Activated T-cell treated with anti-CD3 and anti-CD28 coated beads, Interleukin-2, amount 50 U/mL, for 72 hours (primary cell): Measurements from ENCODE around the gene IHH. TPM values are rescaled to one million over a fixed set of nuclear protein-coding genes. Genes with fewer than 3 reads are reported as not detected.

ENCODE experiments used
- ATAC-seq, 2 donors: fragments of 150-1000 bp; cut with Tn5 transposase; replicated peaks in 1 of 2; 2 replicates each; pipeline ENCODE4 v1.10.0; 2021; ENCODE audit warnings: moderate library complexity in 2 of 2, mild to moderate bottlenecking in 1 of 2
- DNase-seq, 2 donors: peaks; one replicate each; pipeline ENCODE4 v3.0.0; 2021 to 2022; ENCODE audit warnings: mixed read lengths in 1 of 2
- H3K27ac Mint-ChIP-seq: one replicate; pipeline ENCODE4 v1.8.0; 2022; ENCODE audit warnings: mild to moderate bottlenecking, moderate library complexity, mixed read lengths
- H3K27me3 Mint-ChIP-seq: one replicate; pipeline ENCODE4 v1.8.0; 2022; ENCODE audit warnings: low read depth, mixed read lengths
- H3K36me3 Mint-ChIP-seq, 2 donors: one replicate each; pipeline ENCODE4 v1.8.0; 2022; ENCODE audit warnings: mixed read lengths in 2 of 2, mild to moderate bottlenecking in 1 of 2; ENCODE audit not compliant: insufficient read depth in 2 of 2
- H3K4me1 Mint-ChIP-seq: one replicate; pipeline ENCODE4 v1.8.0; 2022; ENCODE audit warnings: low read depth, mixed read lengths
- H3K4me3 Mint-ChIP-seq, 2 donors: one replicate each; pipeline ENCODE4 v1.8.0; 2022; ENCODE audit warnings: mild to moderate bottlenecking in 2 of 2, mixed read lengths in 2 of 2, moderate library complexity in 2 of 2
- H3K9me3 Mint-ChIP-seq, 2 donors: one replicate each; pipeline ENCODE4 v1.8.0; 2022; ENCODE audit warnings: mixed read lengths in 2 of 2
- total RNA-seq, 2 donors: library from RNA; stranded (reverse); gene quantifications; one replicate each; pipeline ENCODE4 v1.2.3, GENCODE V29; 2022

IHH gene
- total RNA-seq, 2 donors from 2014 or later, result 0.12 to 0.14 TPM

- no peak overlapping the region for H3K27ac Mint-ChIP-seq
- no peaks in the 10 kb centered on the region for H3K9me3 Mint-ChIP-seq
- H3K27me3 Mint-ChIP-seq, result peaks cover 7% of the 10 kb centered on the region
- no peaks in the 10 kb centered on the region for H3K4me1 Mint-ChIP-seq
- DNase-seq, result no peak
- H3K36me3 Mint-ChIP-seq, result no peaks in the 10 kb centered on the region
- H3K4me3 Mint-ChIP-seq, result no peak overlapping the region
- ATAC-seq, result no peak
These were observed 32.6 kb downstream of the IHH start for GRCh38 chr2:219028141-219028540.

GRCh38 chr2:219027511-219028055, 33.1 kb downstream of the IHH start:
- H3K27ac Mint-ChIP-seq, result no peak overlapping the region
- H3K27me3 Mint-ChIP-seq, result peaks cover 7% of the 10 kb centered on the region
- DNase-seq (no peak), ATAC-seq (no peak)
- H3K9me3 Mint-ChIP-seq, result no peaks in the 10 kb centered on the region
- no peak overlapping the region for H3K4me3 Mint-ChIP-seq
- H3K36me3 Mint-ChIP-seq, result no peaks in the 10 kb centered on the region
- no peaks in the 10 kb centered on the region for H3K4me1 Mint-ChIP-seq

- Mint-ChIP-seq H3K36me3 (no peaks in the 10 kb centered on the region), H3K4me1 (no peaks in the 10 kb centered on the region), H3K27me3 (peaks cover under 1% of the 10 kb centered on the region), H3K27ac (no peak overlapping the region), H3K9me3 (no peaks in the 10 kb centered on the region), H3K4me3 (no peak overlapping the region)
- DNase-seq (no peak), ATAC-seq (no peak)
These were observed 33.8 kb downstream of the IHH start for GRCh38 chr2:219026946-219027345.

- DNase-seq (no peak), ATAC-seq (no peak)
- Mint-ChIP-seq H3K27me3 (no peaks in the 10 kb centered on the region), H3K27ac (no peak overlapping the region), H3K9me3 (no peaks in the 10 kb centered on the region), H3K36me3 (no peaks in the 10 kb centered on the region), H3K4me3 (no peak overlapping the region), H3K4me1 (no peaks in the 10 kb centered on the region)
These were observed 34.8 kb downstream of the IHH start for GRCh38 chr2:219025637-219026585.

DNA sequence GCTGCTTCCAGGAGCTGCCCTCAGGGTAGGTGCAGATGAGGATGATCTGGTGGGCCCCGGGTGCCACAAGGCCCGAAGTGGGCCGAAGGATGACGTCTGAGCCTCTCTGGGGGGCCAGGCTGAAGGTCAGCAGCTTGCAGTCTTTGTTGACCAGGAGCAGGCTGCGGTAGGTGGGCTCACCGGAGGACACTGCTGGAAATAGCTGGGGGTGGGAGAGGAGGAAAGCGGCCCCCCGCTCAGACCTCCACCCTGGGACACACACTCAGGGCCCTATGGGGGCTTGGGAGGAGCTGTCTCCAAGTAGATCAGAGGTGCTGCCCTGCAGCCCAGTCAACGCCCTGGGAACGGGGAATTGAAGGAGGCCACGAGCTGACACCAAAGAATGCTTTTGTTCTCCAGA, 36.7 kb downstream of the IHH start:
- no peaks in the 10 kb centered on the region for H3K27me3 Mint-ChIP-seq
- ATAC-seq (no peak), DNase-seq (no peak)
- H3K4me3 Mint-ChIP-seq, result no peak overlapping the region
- H3K27ac Mint-ChIP-seq, result no peak overlapping the region
- no peaks in the 10 kb centered on the region for H3K9me3 Mint-ChIP-seq
- no peaks in the 10 kb centered on the region for H3K36me3 Mint-ChIP-seq
- no peaks in the 10 kb centered on the region for H3K4me1 Mint-ChIP-seq

DNA sequence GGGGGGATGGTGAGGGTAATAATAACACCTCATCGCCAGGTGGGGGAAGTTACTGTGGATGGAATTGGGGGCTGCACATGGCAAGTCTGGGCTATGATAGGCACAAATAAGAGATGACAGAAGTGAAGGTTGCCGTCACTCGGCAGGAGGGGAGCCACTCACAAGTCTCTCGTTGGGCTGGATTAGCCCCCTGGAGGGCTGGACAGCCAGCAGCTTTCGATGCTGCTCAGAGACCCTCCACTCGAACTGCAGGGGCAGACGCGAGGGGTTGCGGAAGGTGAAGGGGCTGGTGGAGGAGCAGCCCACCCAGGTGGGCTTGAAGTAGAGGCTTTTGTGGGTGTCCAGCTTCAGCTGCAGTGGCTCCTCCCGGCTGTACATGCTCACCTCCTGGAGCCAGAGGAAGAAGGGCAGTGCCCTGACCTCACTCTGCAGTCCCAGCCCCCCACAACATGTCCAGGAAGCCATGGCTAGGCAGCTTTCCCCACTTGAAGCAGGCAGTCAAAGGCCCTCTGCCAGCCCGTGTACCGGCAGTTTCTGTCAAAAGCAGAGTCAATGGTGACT, 37.6 kb downstream of the IHH start:
- Mint-ChIP-seq H3K4me3 (no peak overlapping the region), H3K9me3 (no peaks in the 10 kb centered on the region), H3K27ac (no peak overlapping the region), H3K4me1 (no peaks in the 10 kb centered on the region), H3K27me3 (no peaks in the 10 kb centered on the region), H3K36me3 (no peaks in the 10 kb centered on the region)
- no peak for ATAC-seq
- no peak for DNase-seq

DNA sequence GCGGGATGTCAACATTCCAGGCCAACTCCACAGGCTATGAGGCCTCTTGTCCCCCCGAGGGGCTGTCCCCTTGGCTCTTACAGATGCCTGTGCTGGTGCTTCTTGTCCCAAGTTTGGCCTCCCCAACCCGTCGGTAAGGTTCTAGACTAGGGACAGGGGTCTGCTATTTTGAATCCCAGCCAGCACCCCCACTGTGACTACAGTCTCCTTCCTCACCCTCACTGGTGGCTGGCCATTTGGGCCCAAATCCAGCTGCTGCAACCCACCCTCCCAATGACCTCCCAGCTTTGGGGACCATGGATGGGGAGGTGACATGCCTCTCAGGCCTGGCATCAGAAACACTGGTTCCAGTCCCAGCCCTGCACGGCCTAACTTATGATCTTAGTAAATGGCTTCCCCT, 38.1 kb downstream of the IHH start:
- Mint-ChIP-seq H3K27me3 (no peaks in the 10 kb centered on the region), H3K36me3 (no peaks in the 10 kb centered on the region), H3K9me3 (no peaks in the 10 kb centered on the region), H3K4me3 (no peak overlapping the region), H3K4me1 (no peaks in the 10 kb centered on the region), H3K27ac (no peak overlapping the region)
- DNase-seq, result no peak
- ATAC-seq, result no peak

- H3K27me3 Mint-ChIP-seq, result no peaks in the 10 kb centered on the region
- H3K4me3 Mint-ChIP-seq, result no peak overlapping the region
- H3K27ac Mint-ChIP-seq, result no peak overlapping the region
- ATAC-seq, result no peak
- DNase-seq, result no peak
- no peaks in the 10 kb centered on the region for H3K36me3 Mint-ChIP-seq
- H3K4me1 Mint-ChIP-seq, result no peaks in the 10 kb centered on the region
- no peaks in the 10 kb centered on the region for H3K9me3 Mint-ChIP-seq
These were observed 38.7 kb downstream of the IHH start for GRCh38 chr2:219022041-219022440.

- Mint-ChIP-seq H3K36me3 (no peaks in the 10 kb centered on the region), H3K9me3 (no peaks in the 10 kb centered on the region), H3K4me1 (no peaks in the 10 kb centered on the region), H3K4me3 (no peak overlapping the region), H3K27me3 (peaks cover 4% of the 10 kb centered on the region), H3K27ac (no peak overlapping the region)
- no peak for ATAC-seq
- no peak for DNase-seq
These were observed 39.1 kb downstream of the IHH start for GRCh38 chr2:219021591-219021990.

- H3K4me3 Mint-ChIP-seq, result no peak overlapping the region
- no peak for DNase-seq
- no peak for ATAC-seq
- no peaks in the 10 kb centered on the region for H3K9me3 Mint-ChIP-seq
- no peaks in the 10 kb centered on the region for H3K4me1 Mint-ChIP-seq
- H3K27me3 Mint-ChIP-seq, result peaks cover 7% of the 10 kb centered on the region
- no peaks in the 10 kb centered on the region for H3K36me3 Mint-ChIP-seq
- no peak overlapping the region for H3K27ac Mint-ChIP-seq
These were observed 39.9 kb downstream of the IHH start for GRCh38 chr2:219020604-219021365.

DNA sequence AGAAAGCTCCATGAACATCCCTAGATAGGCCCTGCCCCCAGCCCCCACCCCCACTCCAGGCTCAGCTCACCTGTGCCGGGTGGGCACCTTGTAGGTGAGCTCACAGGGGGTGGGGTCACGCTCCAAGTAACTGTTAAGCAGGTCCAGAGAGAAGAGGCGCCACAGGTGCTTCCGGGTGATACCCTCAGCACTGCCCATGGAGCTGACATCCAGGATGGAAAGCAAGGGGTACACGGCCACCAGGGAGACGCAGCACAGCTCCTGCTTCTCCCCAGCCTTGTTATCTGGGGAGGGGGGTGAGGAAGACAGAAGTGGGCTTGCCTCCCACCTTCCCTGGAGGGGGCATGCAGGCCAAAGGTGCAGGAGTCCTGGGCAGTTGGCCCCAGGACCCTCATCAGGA, 41.3 kb downstream of the IHH start:
- Mint-ChIP-seq H3K36me3 (no peaks in the 10 kb centered on the region), H3K4me1 (no peaks in the 10 kb centered on the region)
- no peak for ATAC-seq

GRCh38 chr2:219018726-219019125, 42.0 kb downstream of the IHH start:
- Mint-ChIP-seq H3K36me3 (no peaks in the 10 kb centered on the region), H3K4me3 (no peak overlapping the region), H3K9me3 (no peaks in the 10 kb centered on the region), H3K27me3 (peaks cover 23% of the 10 kb centered on the region), H3K4me1 (no peaks in the 10 kb centered on the region), H3K27ac (no peak overlapping the region)
- ATAC-seq, result no peak
- DNase-seq, result no peak

More for the DNA sequence above, 41.3 kb downstream of the IHH start:
- DNase-seq, result no peak
- H3K27me3 Mint-ChIP-seq, result peaks cover 16% of the 10 kb centered on the region
- no peak overlapping the region for H3K4me3 Mint-ChIP-seq
- H3K27ac Mint-ChIP-seq, result no peak overlapping the region
- H3K9me3 Mint-ChIP-seq, result no peaks in the 10 kb centered on the region

- H3K4me1 Mint-ChIP-seq, result no peaks in the 10 kb centered on the region
- H3K27me3 Mint-ChIP-seq, result peaks cover 27% of the 10 kb centered on the region
- H3K9me3 Mint-ChIP-seq, result no peaks in the 10 kb centered on the region
- no peak for ATAC-seq
- no peak overlapping the region for H3K27ac Mint-ChIP-seq
- no peak for DNase-seq
- H3K4me3 Mint-ChIP-seq, result no peak overlapping the region
- H3K36me3 Mint-ChIP-seq, result no peaks in the 10 kb centered on the region
These were observed 42.4 kb downstream of the IHH start for GRCh38 chr2:219018286-219018685.
